Measurements from ENCODE around the gene TTLL1.

The TTLL1 gene

GRCh38 chr22:43088984-43089717 is at the start of gene TTLL1:
Gene TTLL1, minus strand, starts transcription at chr22:43089391. Its CDS starts 13,805 bp downstream, at chr22:43075586.
- peak; percentile 63 for DNase-seq

GRCh38 chr22:43136801-43137200 is 47.6 kb upstream of the TTLL1 start:
- DNase-seq, result no peak

DNA sequence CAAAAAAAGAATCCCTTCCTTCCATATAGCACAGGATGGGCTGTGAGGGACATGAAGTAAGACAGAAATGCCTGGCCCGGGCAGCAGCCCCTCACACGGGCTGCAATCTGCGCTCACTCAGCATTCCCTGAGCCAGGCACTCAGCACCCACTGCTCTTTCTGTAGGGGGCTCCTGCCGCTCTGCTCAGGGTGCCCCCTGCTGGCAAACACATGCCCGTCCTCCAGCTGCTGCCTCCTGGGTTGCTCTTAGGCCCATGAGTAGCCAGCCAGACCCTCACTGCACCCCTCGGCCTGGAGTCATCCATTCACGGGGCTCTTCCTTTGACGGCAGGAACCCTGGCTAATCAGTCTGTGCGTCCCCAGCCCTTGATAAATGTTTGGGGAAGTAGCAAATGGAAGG is 47.1 kb upstream of the TTLL1 start:
- no peak for DNase-seq

DNA sequence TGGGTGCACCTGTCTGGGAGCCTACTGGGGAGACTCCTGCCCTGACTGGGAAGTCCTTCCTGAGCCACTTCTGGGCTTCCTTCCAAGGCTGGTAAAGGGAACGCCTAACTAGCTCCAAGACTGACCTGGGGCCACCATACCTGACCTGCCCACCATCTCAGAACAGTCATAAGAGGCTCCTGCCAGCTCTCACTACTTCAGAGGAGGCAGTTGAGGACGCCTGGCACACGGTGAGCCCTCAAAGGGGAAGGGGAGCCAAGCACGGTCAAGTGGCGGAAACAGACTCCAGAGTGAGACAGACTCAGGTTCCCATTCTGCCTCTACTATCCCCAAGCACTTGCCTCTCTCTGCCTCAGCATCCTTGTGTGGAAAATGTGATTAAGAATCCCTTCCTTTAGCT is 46.4 kb upstream of the TTLL1 start:
- DNase-seq, result no peak

DNA sequence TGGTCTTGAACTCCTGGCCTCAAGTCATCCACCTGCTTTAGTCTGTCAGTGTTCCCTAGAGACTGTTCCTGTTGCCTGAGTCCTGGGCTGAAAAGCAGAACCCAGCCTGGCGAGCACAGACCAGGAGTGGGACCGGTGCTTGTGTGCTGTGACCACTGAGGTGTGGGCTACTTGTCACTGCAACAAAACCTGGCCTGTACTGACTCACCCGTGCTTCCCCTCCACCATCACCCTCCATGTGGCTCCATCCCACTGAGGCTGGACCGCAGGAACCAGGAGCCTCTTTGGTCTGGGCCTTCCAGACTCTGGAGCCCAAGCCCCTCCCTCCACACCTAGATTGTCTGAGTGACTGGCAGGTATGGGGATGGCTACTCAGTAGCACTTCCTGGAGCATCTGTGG is 45.4 kb upstream of the TTLL1 start:
- DNase-seq, result no peak

- no peak for DNase-seq
Observed at GRCh38 chr22:43133401-43133800, 44.2 kb upstream of the TTLL1 start.

GRCh38 chr22:43131773-43132501 is 42.7 kb upstream of the TTLL1 start:
- no peak for DNase-seq

- no peak for DNase-seq
Observed at GRCh38 chr22:43129426-43130425, 40.5 kb upstream of the TTLL1 start.

GRCh38 chr22:43128928-43129424 is 39.8 kb upstream of the TTLL1 start:
- DNase-seq, result peak; percentile 20

DNA sequence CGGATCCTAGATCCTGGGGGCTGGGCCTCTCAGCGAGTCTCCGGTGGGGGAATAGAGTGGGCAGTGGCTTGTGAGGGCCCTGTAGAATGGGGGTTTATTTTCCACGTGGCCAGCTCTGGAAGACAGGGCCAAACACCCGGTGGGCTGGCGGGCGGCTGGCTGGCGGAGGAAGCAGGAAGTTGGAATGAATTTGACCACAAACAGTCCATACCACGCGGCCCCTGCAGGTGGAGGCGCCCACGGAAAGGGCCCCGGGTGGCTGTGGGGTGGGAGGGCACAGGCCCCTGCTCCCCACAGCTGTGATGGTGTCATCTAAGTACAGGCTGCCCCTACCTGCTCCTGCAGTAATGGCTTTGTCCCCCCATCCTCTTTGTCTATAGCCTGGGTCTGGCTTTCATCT is 38.9 kb upstream of the TTLL1 start:
- DNase-seq, result no peak

DNA sequence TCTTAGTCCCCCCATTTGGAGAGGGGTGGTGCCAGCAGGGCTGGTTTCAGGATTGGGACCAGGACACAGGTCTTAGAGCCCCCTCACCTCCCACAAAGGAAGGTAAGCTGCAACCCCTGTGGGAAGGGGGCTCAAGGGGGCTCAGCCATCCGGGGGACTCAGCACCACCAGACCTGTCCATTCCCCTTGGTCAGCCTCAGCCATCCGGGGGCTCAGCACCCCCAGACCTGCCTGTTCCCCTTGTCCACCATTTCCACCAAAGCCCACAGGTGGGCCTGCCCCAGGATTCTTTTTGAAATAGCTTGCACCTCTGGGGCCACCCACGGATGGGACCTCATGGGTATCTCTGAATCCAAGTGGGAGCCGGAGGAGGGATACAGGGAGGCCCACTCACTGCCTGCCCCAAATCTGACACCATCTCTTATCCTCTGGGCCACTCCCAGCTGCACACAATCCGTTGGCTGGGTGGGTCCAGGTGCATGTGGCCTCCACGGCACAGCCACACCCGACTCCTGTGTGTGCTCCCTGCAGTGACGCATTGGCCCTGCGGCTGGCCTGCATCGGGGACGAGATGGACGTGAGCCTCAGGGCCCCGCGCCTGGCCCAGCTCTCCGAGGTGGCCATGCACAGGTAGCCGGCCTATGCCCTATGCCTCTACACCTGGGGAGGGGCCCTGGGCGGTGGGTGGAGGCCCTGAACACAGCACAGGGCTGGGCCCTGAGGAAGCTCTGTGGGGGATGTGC is 38.1 kb upstream of the TTLL1 start:
- DNase-seq, result no peak

DNA sequence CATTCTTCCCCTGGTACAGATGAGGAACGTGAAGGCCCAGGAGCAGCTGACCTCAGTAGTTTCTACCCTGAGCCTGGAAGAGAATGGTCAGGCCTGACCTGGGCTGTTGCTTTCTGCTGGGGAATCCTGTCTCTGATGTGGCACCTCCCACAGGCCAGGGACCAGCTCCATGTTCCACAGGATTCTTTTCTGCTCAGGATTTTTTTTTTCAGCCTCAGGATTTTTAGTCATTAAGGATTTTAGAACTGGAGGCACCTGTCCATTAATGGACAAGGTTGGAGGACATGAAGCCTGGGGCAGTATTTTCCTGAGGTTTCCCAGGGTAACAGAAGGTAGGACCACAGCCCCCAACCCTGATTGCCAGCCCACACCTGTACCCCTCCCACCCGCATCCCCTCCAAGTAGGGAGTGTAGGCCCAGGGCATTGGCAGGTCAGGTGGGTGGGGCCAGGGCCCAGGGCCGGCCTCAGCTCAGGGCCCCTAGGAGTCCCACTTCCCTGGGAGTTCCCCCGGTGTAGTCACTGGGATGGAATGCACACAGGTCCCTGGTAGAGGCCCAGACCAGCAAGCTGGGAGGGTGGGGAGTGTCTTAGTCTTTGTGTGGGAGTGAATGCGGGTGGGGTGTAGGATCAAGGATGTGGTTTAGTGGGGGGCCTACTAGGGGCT is 37.4 kb upstream of the TTLL1 start:
- no peak for DNase-seq

DNA sequence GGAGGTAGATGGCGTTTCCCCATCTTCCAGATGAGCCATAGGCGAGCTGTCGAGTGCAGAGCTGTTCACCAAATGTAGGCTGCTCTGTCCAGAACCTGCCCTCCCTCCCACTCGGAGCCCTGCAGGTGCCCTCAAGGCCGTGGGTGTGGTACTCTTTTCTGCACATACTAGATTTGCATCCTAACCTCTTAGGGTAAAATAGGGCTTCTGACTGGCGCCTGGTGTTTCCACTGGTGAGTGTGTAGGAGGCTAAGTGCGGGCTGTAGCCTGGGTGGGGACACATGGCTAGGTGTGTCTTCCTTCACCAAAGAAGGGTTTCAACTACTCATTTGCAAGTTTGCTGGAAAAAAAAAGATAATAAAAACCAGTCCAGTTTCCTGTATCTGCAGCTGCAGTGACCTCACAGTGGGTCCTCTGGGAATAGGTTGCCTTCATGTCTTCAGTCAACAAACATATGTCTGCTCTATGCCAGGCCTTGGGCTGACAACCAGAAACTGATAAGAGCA is 29.8 kb upstream of the TTLL1 start:
- peak; percentile 73 for DNase-seq

GRCh38 chr22:43118024-43118849 is 29.0 kb upstream of the TTLL1 start:
- DNase-seq, result no peak

GRCh38 chr22:43116932-43117331 is 27.7 kb upstream of the TTLL1 start:
- no peak for DNase-seq

GRCh38 chr22:43114958-43115357 is 25.8 kb upstream of the TTLL1 start:
- no peak for DNase-seq

DNA sequence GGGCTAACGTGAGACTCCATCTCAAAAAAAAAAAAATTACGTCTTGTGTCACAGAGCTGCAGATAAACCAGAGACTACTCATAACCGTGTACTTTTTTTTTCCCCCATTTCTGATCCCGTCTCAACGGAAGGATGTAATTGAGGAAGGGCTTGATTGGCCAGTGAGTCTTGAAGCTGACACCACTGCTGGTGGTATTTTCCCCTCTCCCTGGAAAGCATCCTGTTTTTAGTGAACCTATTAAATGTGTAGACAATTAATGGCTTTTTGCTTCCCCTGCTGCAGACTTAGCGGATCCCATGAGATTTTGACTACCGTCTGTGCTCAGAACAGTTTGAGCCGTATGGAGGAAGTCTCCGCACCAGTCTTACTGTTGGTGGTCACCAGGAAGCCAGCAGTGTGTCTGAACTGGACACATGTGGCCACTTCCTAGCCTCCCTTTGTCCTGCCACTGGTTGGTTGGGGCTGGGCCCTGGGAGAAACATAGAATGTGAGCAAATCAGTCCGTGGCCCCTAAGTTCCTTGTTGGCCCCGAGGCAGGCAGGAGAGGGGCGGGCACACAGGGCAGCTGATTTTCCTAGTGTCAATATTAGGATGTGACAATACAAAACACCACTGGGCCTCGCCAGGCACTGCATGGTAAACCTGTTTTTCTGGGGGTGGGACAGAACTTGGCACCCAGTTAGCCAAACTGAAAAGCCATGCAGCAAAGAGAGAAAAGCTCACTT is 24.5 kb upstream of the TTLL1 start:
- no peak for DNase-seq

DNA sequence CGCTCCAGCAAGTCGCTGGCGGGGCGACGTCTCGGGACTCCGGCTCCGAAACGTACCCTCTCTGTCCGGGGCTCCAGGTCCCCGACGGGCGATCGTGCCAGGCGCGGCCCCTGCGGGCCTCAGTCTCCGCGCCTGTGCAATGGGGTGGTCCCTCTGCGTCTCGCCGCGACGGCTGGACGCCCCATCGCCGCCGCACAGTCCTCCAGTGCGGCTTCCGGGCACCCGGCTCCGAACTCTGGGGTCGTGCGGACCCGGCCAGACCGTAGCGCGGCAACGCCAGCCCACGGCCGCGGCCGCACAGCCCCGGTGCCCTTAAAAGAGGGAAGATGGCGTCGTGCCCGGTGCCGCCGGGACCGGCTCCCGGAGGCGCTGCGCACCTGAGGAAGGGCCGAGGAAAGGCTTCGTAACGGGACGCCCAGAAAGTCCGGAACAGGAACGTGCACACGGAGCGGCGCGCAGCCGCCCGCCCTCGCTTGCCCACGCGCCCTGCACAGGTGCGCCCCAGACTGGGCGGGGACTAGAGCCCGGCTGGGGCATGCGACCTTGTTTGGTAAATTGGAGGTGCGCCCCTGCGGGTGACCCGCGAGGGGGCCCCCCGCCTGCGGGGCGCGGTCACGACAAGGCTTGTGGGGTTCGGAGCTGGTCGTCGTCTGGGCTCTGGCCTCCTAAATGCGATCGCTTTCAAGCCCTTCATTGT is 21.9 kb upstream of the TTLL1 start:
- DNase-seq, result peak; percentile 1

DNA sequence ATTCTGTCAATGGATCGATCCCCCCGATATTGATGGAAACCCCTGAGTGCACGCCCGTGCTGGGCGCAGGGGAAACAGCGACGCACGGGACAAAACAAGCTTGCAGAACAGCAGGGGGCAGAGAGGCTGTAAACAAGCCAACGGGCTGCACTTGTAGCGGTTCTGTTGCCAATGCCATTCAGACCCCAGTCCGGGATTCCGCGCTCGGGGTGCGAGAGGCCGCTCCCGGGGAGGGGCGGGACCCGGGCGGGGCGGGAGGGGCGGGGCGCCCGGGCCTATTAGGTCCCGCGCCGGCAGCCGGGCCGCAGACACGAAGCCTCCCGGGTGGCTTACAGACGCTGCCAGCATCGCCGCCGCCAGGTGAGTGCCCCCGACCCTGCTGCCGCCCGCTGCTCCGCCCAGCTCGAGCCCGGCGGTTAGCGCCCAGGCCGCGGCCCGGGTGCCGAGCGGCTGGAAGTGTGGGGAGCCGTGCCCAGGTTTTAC is 21.3 kb upstream of the TTLL1 start, which contains the start of gene BIK:
BIK (plus strand) TSS at position 307 of the 483 bp plus-strand sequence. CDS start 13,273 bp downstream, outside the sequence.
- peak; percentile 30 for DNase-seq

Measured in NCI-H526 treated with DMSO at 0.1 percent for 48 hours (cell line).